ENCODE results near the gene SLC25A39.

SLC25A39 gene

GRCh38 chr17:44311562-44312181 lies 13.0 kb downstream of the SLC25A39 start:
- no peak for DNase-seq

GRCh38 chr17:44310609-44311376 lies 13.8 kb downstream of the SLC25A39 start:
- no peak for DNase-seq

GRCh38 chr17:44310188-44310587 lies 14.4 kb downstream of the SLC25A39 start:
- DNase-seq: no peak

GRCh38 chr17:44309472-44309871 lies 15.2 kb downstream of the SLC25A39 start:
- DNase-seq: no peak

- DNase-seq: no peak
These were observed 15.8 kb downstream of the SLC25A39 start for GRCh38 chr17:44308865-44309264.

GRCh38 chr17:44308320-44308818 lies 16.3 kb downstream of the SLC25A39 start, which contains the start of gene RUNDC3A:
Gene RUNDC3A, plus strand, starts transcription at chr17:44308601. Its CDS starts 232 bp downstream, at chr17:44308833.
- peak; percentile 74 for DNase-seq

GRCh38 chr17:44307387-44308186 lies 17.0 kb downstream of the SLC25A39 start:
- DNase-seq: no peak

GRCh38 chr17:44304651-44305050 lies 20.0 kb downstream of the SLC25A39 start:
- no peak for DNase-seq

- DNase-seq: no peak
These were observed 26.6 kb downstream of the SLC25A39 start for GRCh38 chr17:44297975-44298374.

GRCh38 chr17:44293509-44294226 lies 31.0 kb downstream of the SLC25A39 start:
- DNase-seq: no peak

GRCh38 chr17:44287651-44288050 lies 37.0 kb downstream of the SLC25A39 start:
- no peak for DNase-seq

- DNase-seq: no peak
These were observed 40.6 kb downstream of the SLC25A39 start for GRCh38 chr17:44284024-44284400.

- no peak for DNase-seq
These were observed 41.1 kb downstream of the SLC25A39 start for GRCh38 chr17:44283344-44284023.

GRCh38 chr17:44282264-44282663 lies 42.4 kb downstream of the SLC25A39 start:
- no peak for DNase-seq

- DNase-seq: no peak
These were observed 43.1 kb downstream of the SLC25A39 start for GRCh38 chr17:44281570-44281969.

- no peak for DNase-seq
These were observed 44.2 kb downstream of the SLC25A39 start for GRCh38 chr17:44280392-44280937.

GRCh38 chr17:44279666-44280391 lies 44.8 kb downstream of the SLC25A39 start:
- DNase-seq: peak; percentile 74

- no peak for DNase-seq
These were observed 45.3 kb downstream of the SLC25A39 start for GRCh38 chr17:44279346-44279665.

GRCh38 chr17:44277976-44278375 lies 46.6 kb downstream of the SLC25A39 start:
- no peak for DNase-seq

- no peak for DNase-seq
These were observed 51.0 kb downstream of the SLC25A39 start for GRCh38 chr17:44273607-44274006.

GRCh38 chr17:44272954-44273353 lies 51.7 kb downstream of the SLC25A39 start:
- no peak for DNase-seq
